Muscle of arm (tissue), 12 donors: Measurements from ENCODE around the gene GPT2. TPM values are rescaled to one million over a fixed set of nuclear protein-coding genes. Genes with fewer than 3 reads are reported as not detected.
A peak's percentile ranks its signal among the peaks of the same experiment; 100 is the strongest.

ENCODE experiments used
- DNase-seq: peaks from one replicate; pipeline ENCODE4 v3.0.0-alpha.2; 2013
- polyA plus RNA-seq, 12 donors: library from polyadenylated mRNA; unstranded; fragments of 120-200 nt; gene quantifications; one replicate each; pipeline ENCODE4 v1.2.1, GENCODE V29; 2013; ENCODE audit not compliant: insufficient read length in 12 of 12

The GPT2 gene
- polyA plus RNA-seq, 12 donors: 16.1 to 45.1 (median 26.2) TPM; not detected in 1

DNA sequence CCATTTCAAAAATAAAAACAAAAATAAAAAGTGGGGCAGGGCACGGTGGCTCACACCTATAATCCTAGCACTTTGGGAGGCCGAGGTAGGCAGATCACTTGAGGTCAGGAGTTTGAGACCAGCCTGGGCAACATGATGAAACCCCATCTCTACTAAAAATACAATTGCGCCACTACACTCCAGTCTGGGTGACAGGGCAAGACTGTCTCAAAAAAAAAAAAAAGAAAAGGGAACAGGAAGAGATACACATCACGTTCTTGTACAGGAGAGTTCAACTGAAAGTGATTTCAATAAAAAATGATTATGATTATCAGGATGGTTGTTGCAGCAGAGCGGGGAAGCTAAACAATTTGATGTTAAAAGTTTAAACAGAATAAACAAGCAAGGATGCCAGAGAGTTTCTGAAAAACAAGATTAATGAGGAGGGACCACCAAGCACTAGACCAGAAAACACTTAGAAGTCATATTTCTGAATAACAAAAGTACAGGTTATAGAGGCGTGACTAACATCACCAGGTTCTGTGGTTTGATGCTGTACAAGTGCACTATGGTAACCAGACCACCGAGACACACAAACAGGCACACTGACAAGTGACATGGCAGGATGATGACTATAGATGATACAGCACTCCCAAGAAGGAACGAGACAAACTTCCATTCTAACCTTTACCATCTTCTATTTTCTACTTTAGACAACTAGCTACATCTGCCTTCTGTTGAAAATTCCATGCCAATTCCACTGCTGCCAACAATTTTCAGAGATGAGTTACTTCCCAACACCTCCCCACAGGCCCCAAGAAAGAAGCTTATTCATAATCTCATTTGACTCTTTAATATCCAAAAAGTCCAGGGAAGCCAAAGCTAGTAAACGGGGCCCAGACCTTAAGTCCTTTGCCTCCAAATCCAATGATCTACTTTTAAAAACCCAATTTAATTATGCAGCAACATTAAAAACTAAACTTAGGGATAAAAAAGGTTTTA lies 77.5 kb downstream of the GPT2 start:
- no peak for DNase-seq

DNA sequence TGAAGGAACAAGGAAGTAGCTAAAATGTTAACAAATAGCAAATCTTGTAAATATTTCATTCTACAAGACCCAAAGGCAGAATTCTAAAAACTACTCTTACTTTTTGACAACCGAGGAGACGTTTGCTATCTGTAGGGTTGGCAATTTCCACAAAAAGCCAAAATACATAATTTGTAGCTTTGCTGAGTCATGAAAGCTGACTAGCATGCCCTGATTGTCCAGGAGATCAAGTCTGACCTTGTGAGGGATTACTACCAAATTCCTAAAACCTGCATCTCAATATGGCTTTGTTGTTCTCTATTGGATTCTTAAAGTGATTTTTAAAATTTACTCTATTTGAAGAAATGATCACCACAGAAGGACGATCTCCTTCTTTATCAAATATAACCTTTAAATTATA lies 78.5 kb downstream of the GPT2 start:
- DNase-seq: no peak

DNA sequence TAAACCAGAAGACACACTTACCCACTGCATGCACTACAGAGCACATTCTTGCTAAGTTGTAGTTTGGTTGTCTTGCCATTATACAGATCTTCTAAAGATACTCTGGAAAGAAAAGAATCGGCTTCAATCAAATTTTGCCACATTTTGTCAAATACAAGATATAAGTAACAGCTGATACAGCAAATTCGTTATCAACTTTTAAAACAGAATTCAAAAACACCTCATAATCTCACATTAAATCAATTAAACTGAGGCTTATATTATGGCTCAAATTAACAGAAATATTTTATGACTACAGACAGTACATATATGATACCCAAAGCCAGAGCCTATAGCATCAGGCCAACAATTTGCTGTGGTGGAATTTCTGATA lies 83.9 kb downstream of the GPT2 start:
- no peak for DNase-seq

DNA sequence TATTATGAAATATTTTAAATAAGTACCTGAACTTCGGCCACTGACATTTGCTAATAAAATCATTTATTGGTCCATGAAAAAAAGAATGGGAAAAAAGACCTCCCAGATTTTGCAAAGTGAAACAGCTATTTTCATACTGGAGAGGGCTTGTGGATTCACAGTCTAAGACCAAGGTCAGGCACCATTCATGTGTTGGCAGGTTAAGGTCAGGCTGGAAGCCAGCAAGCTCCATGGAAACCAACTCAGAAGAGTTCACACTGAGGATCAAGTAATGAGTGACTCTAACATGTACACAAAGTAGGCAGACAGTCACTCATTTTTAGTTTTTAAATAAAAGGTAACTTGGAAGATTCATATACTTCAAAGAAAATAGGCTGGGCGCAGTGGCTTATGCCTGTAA lies 85.9 kb downstream of the GPT2 start:
- DNase-seq: no peak

DNA sequence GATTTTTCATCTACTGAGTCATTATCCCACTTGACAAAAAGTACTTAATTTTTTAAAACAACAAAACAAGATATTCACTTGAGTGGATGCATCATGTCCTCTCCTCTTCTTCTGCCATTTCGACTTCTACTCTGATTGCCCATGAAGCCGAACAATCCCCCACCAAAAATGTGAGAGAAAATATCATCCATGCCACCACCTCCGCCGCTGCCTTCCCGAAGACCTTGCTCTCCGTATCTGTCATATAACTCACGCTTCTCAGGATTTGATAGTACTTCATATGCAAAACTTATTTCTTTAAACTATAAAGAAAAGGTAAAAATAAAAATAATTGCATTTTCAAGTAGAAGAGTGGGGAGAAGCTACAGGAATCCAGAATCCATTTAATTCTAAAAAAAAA lies 87.1 kb downstream of the GPT2 start:
- DNase-seq: no peak

DNA sequence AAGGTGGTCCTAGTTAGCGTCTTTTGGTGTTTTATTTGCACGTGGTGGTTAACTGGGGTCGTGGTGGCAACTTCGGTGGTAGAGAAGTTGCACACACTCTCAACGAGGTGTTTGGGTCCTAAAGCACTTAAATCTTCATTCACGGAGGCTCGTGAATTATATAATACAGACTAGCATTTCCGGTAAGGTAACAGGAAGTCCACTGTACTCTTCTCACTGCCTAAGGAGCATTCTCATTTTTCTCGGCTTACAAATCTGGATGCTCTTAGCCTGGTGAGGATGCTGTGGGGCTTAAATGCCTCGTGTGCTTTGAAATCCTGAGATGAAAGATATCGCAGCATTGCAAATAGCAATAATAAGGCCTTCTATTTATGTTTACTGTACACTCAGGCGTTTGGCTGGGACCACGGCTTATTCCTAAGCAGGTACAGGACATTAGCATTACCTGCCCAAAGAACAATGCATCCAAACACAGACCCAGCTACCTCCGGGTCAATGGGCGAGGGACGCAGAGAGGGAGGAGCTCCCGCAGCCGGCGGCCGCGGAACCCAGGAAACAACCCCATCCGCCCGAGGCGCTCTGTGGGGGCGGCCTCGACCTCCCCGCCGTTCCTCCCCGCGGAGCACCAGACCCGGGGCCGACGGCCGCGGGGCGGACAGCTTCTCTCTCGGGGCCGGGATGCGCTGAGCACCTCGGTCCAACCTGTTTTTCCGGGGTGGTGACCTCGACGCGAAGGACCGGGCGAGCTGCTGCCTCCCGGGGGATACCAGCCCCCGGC lies 88.5 kb downstream of the GPT2 start:
- peak; percentile 18 for DNase-seq

DNA sequence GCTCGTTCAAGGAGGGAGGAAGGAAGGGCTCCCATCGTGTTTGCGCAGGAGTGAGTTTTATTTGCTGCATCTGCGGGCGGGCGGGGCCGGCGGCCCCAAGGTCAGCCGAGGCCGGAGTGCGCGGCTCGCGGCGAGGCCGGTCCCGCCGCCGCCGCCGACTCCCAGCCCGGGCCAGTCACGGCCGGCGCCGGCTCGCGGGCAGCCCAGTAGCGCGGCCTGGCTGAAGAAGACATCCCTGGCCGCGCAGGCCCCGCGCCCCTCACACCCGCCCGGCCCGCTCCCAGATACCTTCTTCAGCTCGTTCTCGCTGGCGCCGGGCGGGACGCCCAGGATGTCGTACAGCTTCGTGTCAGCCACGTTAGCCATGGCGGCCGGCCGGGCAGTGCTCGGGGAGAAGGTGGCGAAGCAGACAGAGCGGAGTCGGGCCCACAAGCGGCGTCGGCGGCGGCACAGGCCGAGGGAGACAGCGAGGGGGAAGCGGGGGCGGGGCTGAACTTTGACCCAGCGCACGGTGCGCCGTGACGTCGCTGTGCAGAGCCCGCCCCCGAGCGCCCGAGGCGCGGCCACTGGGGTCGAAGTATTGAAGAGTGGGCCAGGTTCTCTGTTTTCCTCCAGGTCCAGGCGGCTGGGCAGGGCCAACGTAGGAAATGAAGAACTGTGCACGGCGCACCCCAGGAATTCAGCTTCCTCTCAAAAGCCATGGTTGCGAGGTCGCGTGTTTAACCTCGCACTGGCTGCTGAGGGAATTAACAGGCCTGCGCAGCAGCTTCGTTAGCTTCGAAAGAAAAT lies 89.2 kb downstream of the GPT2 start, which contains the start of gene DNAJA2:
TSS of gene DNAJA2 (minus strand) at position 468 of the 789 bp plus-strand sequence. CDS start at position 366, 102 bp downstream.
- peak; percentile 95 for DNase-seq

DNA sequence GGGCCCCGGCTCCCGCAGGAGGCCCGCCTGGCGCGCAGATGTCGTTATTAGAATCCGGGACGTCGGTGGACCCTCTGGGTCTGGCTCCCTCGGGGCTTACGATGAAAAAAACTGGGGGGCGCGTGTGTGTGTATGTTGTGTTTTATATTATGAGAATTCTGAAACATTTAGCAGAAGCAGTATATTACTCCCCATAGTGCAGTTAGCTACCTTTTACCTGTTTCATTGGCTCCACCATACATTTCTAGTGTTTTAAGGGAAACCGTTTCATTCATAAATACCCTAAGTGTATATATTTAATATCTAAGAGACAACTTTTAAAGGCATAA lies 89.8 kb downstream of the GPT2 start:
- DNase-seq: no peak

DNA sequence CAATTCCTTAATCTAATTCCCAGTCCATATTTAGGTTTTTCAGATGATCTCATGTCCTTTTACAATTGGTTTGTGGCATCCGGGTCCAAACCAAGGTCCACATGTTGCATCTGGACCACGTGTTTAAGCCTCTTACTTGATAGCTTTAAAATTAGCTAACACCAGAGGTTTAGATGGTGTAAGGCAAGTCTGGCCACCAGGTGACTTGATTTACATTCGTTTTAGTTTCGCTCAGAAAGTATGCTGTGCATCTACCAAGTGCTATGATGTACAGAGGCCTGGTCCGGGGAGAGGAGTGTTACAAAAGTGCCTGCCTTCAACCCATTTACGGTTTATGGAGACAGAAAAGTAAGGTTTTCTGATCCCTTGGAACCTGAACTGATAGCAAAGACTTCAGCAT lies 90.2 kb downstream of the GPT2 start:
- DNase-seq: peak; percentile 3

DNA sequence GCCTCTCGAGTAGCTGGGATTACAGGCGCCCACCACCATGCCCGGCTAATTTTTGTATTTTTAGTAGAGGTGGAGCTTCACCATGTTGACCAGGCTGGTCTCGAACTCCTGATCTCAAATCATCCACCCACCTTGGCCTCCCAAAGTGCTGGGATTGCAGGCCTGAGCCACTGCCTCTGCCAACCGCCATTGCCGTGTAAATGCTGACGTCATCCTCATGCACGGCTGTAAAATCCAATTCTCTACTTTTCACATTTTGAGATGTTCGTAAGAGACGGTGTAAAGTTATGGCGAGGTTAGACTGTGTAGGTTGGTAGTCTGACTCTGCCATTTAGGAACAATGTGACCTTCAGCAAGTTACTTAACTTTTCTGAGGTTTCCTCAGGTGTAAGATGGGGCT lies 91.0 kb downstream of the GPT2 start:
- no peak for DNase-seq

DNA sequence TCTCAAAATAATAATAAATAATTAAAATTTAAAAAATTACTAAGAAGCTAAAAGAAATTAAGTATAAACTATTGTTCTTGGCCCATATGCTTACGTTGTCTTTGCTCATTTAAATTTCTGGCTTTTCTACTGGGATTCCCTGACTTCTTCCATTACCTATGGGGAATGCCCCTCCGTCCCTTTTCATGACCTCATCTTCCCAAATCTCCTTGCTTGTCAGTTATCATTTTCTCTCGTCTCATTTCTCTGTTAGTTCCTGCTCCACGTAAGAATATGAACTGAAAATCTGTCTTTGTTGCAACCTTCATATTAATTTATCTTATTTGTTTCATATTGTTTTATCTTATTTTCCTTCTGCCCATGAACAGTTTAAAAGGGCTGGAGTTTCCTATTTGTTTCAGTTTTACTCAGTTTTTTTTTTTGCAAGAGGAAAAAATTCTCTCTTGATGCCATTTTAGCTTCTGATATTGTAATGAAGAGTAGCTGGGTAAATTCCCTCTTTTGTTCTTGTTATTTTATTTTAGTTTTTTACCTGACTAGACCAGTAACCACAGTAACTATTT lies 91.8 kb downstream of the GPT2 start:
- DNase-seq: no peak

DNA sequence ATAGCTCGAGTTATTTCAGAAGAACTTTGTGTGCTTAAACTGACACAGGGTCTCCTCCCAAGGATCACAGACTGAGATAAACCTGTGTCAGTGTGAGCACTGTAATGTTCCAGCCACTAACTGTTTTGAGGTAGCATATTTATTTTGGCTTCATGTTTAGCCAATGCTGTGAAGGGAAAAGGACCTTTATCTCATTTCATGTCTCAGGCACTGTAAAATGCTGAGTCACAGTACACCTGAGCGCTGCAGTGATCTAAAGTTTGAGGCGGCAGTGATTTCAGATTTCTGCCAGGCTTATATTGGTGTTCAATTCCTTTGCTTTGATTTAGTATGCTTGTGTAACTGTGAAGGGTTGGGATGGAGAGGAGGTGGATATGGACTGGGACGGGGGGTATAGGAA lies 92.4 kb downstream of the GPT2 start:
- no peak for DNase-seq

Other genes with a start within 250 kb of the GPT2 start
- 100 to 1,000 TPM in 2 of 12 donors, 10 to 100 TPM in 10; 66.1 to 210 (median 88.5) TPM for gene VPS35, start 195.2 kb upstream of the GPT2 start, polyA plus RNA-seq
- 10 to 100 TPM in 9 of 12 donors, 1 to 10 TPM in 2, not detected in 1; 5.9 to 28.6 (median 12.4) TPM for gene ORC6, start 194.7 kb upstream of the GPT2 start, polyA plus RNA-seq
- gene MYLK3, start 136.0 kb upstream of the GPT2 start, polyA plus RNA-seq: 10 to 100 TPM in 9 of 12 donors, 1 to 10 TPM in 2, not detected in 1; 3.4 to 22.2 (median 12.5) TPM
- gene C16orf87, start 53.2 kb upstream of the GPT2 start, polyA plus RNA-seq: 10 to 100 TPM in 11 of 12 donors, not detected in 1; 25.3 to 39.7 (median 28.9) TPM
- gene DNAJA2, start 89.3 kb downstream of the GPT2 start, polyA plus RNA-seq: 100 to 1,000 TPM in 1 of 12 donors, 10 to 100 TPM in 11; 43.0 to 183 (median 51.5) TPM